Purkinje cell (primary cell): ENCODE data around the gene KDM4C. TPM values are rescaled to one million over a fixed set of nuclear protein-coding genes. Genes with fewer than 3 reads are reported as not detected.

Source experiments
- polyA plus RNA-seq: library from polyadenylated mRNA; unstranded; fragments of >200 nt; fragmentation: Nextera tagmentation; gene quantifications from 2 replicates; pipeline ENCODE4 v1.2.1, GENCODE V29; 2014

Gene KDM4C
- polyA plus RNA-seq, result 7.4 and 11.6 TPM in 2 replicates

GRCh38 chr9:6757456-6758247 is at the start of gene KDM4C:
Gene KDM4C (plus strand): TSS chr9:6757973. CDS start chr9:6792989, 35,016 bp downstream.

Other genes starting within 250 kb of the KDM4C start
- 13.0 and 20.2 TPM in 2 replicates for gene GLDC, start 112.2 kb upstream of the KDM4C start, polyA plus RNA-seq